ENCODE measurements around the gene NLRP10.

GRCh38 chr11:7944123-7944522, 21.1 kb downstream of the NLRP10 start:
- no peak for TF ChIP-seq EZH2 (IDR thresholded peaks at IDR 0.05; ENCODE audit: low read depth)
- TF ChIP-seq CTCF (conservative IDR thresholded peaks at IDR 0.05): no peak

All from PC-9 (cell line).